Dermis microvascular lymphatic vessel endothelial cell (primary cell): ENCODE data around the gene OR10H4. TPM values are rescaled to one million over a fixed set of nuclear protein-coding genes. Genes with fewer than 3 reads are reported as not detected.
"Not testable (repeated sequence)": the region's sequence is repeated elsewhere in the genome, so short reads cannot be mapped to it uniquely, and the experiment has no call there.

ENCODE experiments used
- DNase-seq, 2 donors: peaks; one replicate each; pipeline versions ENCODE4 v3.0.0 to v3.0.0-alpha.2; 2010; ENCODE audit warnings: low read depth in 2 of 2
- total RNA-seq: library from RNA; depleted of rRNA; stranded (reverse); fragments of >200 nt; gene quantifications from 2 replicates; pipeline ENCODE4 v1.2.1, GENCODE V29; 2014

The OR10H4 gene
- total RNA-seq: not detected in 2 replicates

- no peak for DNase-seq
These were observed at the start of gene OR10H4 for GRCh38 chr19:15948223-15949058. TSS of gene OR10H4 (plus strand) at chr19:15949008. CDS start at chr19:15949008, 0 bp downstream.

DNA sequence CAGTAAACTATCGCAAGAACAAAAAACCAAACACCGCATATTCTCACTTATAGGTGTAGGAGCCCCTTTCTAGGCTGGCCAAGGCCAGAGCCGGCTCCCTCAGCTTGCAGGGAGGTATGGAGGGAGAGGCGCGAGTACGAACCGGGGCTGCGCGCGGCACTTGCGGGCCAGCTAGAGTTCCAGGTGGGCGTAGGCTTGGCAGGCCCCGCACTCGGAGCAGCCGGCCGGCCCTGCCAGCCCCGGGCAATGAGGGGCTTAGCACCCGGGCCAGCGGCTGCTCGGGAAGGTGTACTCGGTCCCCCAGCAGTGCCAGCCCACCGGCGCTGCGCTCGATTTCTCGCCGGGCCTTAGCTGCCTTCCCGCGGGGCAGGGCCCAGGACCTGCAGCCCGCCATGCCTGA is 49.2 kb upstream of the OR10H4 start:
- DNase-seq: not testable (repeated sequence)

DNA sequence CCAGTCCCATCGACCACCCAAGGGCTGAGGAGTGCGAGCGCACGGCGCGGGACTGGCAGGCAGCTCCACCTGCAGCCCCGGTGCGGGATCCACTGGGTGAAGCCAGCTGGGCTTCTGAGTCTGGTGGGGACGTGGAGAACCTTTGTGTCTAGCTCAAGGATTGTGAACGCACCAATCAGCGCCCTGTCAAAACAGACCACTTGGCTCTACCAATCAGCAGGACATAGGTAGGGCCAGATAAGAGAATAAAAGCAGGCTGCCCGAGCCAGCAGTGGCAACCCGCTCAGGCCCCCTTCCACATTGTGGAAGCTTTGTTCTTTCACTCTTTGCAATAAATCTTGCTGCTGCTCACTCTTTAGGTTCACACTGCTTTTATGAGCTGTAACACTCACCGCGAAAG is 48.8 kb upstream of the OR10H4 start:
- not testable (repeated sequence) for DNase-seq

GRCh38 chr19:15900504-15900903 is 48.3 kb upstream of the OR10H4 start:
- no peak for DNase-seq

DNA sequence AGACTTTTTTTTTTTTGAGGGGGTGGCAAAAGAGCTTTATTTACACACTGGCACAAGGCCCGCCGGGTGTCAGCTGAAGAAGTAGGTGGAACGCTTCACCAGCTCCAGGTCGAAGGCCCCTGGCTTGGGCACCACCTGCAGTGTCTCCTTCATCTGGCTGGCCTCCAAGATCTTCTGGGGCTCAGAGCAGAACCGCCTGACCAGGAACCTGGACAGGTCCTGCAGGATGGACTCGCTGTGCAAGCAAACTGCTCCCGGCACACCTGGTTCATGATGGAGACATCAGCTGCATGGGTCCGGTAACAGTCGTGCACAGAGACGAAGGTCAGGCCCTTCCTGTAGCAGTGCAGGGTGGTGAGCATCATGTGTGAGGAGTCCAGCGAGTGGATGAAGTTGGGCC is 46.6 kb upstream of the OR10H4 start:
- DNase-seq: no peak

DNA sequence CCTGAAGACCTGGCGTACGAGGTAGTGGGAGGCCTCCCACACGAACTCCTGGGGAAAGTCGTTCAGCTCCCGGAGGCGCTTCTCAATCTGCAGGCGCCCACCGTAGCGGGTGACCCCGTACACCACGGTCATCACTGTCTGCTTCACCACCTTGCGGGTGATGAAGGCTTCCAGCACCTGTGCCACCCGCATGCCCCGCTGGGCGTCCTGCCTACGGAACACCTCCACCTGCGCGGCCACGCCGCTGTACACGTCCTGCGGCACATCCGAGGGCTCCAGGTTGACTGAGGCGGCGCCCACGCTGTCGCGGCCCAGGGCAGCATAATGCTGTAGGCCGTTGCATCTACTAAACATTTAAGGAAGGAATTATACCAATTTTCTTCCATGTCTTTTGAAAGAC is 45.9 kb upstream of the OR10H4 start:
- not testable (repeated sequence) for DNase-seq

DNA sequence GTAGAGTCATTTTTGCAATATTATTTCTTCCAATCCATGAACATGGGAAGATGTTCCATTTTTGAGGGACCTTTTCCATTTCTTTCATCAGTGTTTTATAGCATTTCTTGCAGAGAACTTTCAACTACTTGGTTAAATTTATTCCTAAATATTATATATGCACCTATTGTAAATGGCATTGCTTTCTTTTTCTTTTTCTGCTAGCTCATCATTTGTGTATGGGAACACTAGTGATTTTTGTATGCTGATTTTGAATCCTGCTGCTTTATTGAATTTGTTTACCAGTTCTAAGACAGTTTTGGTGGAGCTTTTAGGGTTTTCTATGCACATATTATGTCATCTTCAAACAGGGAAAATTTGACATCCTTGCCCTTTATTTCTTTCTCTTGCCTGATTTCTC is 43.8 kb upstream of the OR10H4 start:
- no peak for DNase-seq

GRCh38 chr19:15911599-15912235 is 37.1 kb upstream of the OR10H4 start:
- no peak for DNase-seq

- DNase-seq: no peak
These were observed 35.4 kb upstream of the OR10H4 start for GRCh38 chr19:15913384-15913783.

- DNase-seq: no peak
These were observed 35.0 kb upstream of the OR10H4 start for GRCh38 chr19:15913830-15914229.

DNA sequence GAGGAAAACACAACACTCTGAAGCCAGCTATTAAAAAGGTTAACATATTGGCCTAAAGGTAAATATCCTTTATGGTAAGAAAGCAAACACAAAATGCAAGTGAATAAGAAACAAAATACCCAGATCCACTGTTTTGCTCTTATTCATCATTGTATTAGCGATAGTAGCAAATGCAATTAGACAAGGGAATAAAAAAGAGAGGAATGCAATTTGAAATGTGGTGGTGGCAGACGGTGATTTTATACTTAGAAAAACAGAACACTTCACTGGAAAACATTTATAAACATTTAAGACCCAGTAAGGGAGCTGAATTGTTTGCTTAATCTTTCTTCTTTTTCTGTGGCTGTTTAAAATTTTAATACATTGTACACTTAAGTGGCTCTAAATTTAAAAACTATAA is 33.7 kb upstream of the OR10H4 start:
- no peak for DNase-seq

- DNase-seq: no peak
These were observed 29.6 kb upstream of the OR10H4 start for GRCh38 chr19:15919243-15919642.

GRCh38 chr19:15922021-15922420 is 26.8 kb upstream of the OR10H4 start:
- no peak for DNase-seq

GRCh38 chr19:15923702-15924101 is 25.1 kb upstream of the OR10H4 start:
- DNase-seq: no peak

DNA sequence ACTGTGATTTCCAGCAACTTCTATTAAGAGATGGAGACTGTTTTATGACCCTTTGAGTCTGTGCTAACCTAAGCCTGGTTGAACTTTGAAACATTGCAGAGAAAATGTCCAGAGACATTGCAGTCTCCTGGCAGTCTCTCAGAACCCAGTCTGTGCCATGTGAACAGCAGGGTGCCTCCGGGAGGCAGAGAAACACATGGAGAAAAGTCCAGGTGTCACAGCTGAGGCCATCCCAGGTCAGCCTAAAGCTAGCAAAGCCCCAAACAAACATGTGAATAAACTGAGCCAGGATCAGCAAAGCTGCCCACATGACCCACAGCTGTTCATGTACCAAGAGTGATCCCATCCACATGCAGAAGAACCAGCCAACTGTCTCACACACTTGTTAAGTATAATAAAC is 22.3 kb upstream of the OR10H4 start:
- DNase-seq: no peak

GRCh38 chr19:15928321-15928720 is 20.5 kb upstream of the OR10H4 start:
- DNase-seq: no peak

GRCh38 chr19:15933761-15934331 is 15.0 kb upstream of the OR10H4 start:
- DNase-seq: not testable (repeated sequence)

DNA sequence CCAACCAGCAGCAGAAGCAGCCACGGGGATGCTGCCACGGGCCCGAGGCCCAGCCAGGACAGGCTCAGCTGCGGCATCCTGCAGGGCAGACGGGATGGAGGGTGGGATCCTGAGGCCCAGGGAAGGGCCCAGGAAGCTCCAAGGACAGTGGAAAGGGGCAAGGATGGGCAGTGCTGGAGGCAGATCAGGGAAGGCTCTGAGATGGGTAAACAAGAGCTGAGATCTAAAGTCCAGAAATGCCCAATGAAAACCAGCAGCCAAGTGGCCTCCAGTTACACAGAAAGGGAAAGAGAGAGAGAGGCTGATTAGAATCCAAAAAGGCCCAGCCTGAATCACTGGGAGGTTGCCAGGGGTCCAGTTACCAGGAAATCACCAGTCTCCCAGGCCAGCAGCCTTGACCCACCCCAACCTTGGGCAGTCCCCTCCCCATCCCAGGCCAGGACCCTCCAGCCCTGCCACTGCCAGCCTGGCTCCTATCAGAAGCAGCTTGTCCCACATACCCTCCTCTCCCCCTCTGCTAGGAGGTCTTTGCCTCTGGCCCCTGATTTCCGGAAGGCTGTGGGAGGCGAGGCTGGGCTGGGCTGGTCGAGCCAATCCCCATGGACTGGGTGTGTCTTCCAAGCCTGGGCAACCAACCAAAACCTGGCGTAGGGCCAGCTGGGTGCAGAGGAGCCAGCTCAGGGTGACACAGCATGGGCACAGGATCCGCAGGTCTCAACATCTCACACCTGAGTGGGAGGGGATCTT is 14.3 kb upstream of the OR10H4 start, which contains the start of gene CYP4F11:
Gene CYP4F11, minus strand, starts transcription at position 198 of the 747 bp plus-strand sequence. Its CDS starts 121 bp downstream, at position 77.
- no peak for DNase-seq

DNA sequence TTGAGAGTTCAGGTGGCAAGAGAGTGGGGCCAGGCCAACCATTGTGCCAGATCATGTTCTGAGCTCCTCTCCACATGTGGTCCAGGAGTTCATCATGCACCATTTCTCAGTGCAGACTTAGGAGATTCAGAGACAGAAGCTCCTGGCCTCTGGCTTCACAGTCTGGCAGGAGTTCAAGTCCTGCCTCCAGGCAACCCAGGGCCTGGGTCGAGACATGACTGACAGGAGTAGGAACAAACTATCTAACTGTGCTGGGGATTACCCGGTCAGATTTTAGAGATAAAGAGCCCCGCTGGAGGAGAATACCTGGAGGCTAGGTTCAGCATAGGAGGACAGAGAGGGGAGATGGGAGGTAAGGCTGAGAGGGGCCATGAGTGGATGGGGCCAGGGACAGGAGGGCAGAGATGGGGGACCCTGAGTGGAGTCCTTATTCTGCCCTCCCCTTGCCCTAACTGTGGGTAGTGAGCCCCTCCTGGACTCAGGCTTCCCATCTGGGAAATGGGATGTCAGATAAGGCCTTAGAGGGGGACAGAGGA is 13.6 kb upstream of the OR10H4 start:
- no peak for DNase-seq

- DNase-seq: no peak
These were observed 12.6 kb upstream of the OR10H4 start for GRCh38 chr19:15936173-15936572.

GRCh38 chr19:15936950-15937349 is 11.9 kb upstream of the OR10H4 start:
- no peak for DNase-seq

DNA sequence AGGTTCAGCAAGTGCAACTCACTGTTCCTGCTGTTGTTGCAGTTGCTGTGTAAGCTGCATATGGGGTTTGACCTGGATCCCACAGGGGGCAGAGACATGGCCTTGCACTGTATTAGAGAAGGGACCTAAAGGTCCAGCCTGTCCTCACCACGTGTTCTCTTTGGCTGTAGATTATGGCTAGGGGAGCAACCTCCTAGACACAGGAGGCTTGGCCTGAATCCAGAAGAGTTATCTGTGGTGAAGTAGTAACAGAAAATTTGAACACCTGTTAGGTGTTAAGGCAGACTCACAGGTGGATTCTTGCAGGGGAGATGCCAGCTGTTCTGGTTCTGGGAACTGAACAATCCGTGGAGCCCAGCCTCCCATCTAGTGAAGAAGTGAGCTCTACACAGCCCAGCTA is 11.0 kb upstream of the OR10H4 start:
- no peak for DNase-seq
